Lung (tissue), 12 donors: ENCODE measurements around the gene SLC6A20. TPM values are rescaled to one million over a fixed set of nuclear protein-coding genes. Genes with fewer than 3 reads are reported as not detected.

Source experiments
- ATAC-seq: fragments of 200-7000 bp; cut with Tn5 transposase; one replicate; pipeline ENCODE4 v1.9.1; 2020; ENCODE audit warnings: moderate number of reproducible peaks; ENCODE audit not compliant: insufficient read depth, low FRiP score
- DNase-seq, 3 donors: peaks; one replicate each; pipeline ENCODE4 v3.0.0-alpha.2; 2013 to 2017
- H3K27ac ChIP-seq, 2 donors: one replicate each; pipeline ENCODE4 v1.5.1; 2013; ENCODE audit warnings: mild to moderate bottlenecking in 2 of 2, moderate library complexity in 2 of 2, control low read depth in 1 of 2, inconsistent platforms in 1 of 2, low read depth in 1 of 2, low read length in 1 of 2
- H3K27me3 ChIP-seq, 3 donors: one replicate each; pipeline ENCODE4 v1.5.1; 2013; ENCODE audit warnings: low read length in 2 of 3; ENCODE audit not compliant: control insufficient read depth in 3 of 3, insufficient read depth in 3 of 3
- H3K36me3 ChIP-seq, 4 donors: one replicate each; pipeline ENCODE4 v1.5.1; 2013; ENCODE audit warnings: low read length in 4 of 4, mild to moderate bottlenecking in 1 of 4, moderate library complexity in 1 of 4; ENCODE audit not compliant: control insufficient read depth in 4 of 4, insufficient read depth in 4 of 4
- H3K4me1 ChIP-seq, 5 donors: one replicate each; pipeline ENCODE4 v1.5.1; 2013; ENCODE audit warnings: low read length in 5 of 5, mild to moderate bottlenecking in 2 of 5, moderate library complexity in 1 of 5; ENCODE audit not compliant: control insufficient read depth in 5 of 5, insufficient read depth in 5 of 5
- H3K4me3 ChIP-seq: one replicate; pipeline ENCODE4 v1.5.1; 2013; ENCODE audit warnings: mild to moderate bottlenecking, control low read depth, moderate library complexity
- H3K9ac ChIP-seq, 2 donors: one replicate each; pipeline ENCODE4 v1.5.1; 2013; ENCODE audit warnings: low read length in 2 of 2, control low read depth in 1 of 2; ENCODE audit not compliant: insufficient read depth in 1 of 2
- H3K9me3 ChIP-seq, 4 donors: one replicate each; pipeline ENCODE4 v1.5.1; 2013; ENCODE audit warnings: low read length in 3 of 4, mild to moderate bottlenecking in 1 of 4, moderate library complexity in 1 of 4; ENCODE audit not compliant: control insufficient read depth in 4 of 4, insufficient read depth in 3 of 4
- WGBS, 2 donors: extraction: QIAGEN DNeasy Blood & Tissue Kit; methylation state at CpG; one replicate each; pipeline ENCODE4 v1.1.7; 2013; 5-methylcytosine and 5-hydroxymethylcytosine counted together
- polyA plus RNA-seq, 2 donors: library from polyadenylated mRNA; stranded (reverse); fragments of 200-250 nt; gene quantifications; one replicate each; pipeline ENCODE4 v1.2.1, GENCODE V29; 2013
- total RNA-seq, 2 donors: library from RNA; depleted of rRNA in 1 of 2; stranded (reverse); fragments of >200 nt in 1 of 2; gene quantifications; one replicate each; pipeline ENCODE4 v1.2.1, GENCODE V29; 2014 to 2021
- TF ChIP-seq, protein P1 (sequence below): IDR thresholded peaks from 2 replicates; pipeline ENCODE4 v1.5.1; 2012; ENCODE audit warnings: mild to moderate bottlenecking; ENCODE audit errors: control extremely low read depth, extremely low read depth
- donor health status: control.
- donor health status: control.
- donor health status: Bipolar disorder and iron deficiency.
- donor health status: healthy.
- donor health status: DM: yes; HTN: yes; CAD: no.

Gene SLC6A20
- total and polyA plus RNA-seq, 4 donors: 0.28 to 10.2 (median 1.8) TPM

DNA sequence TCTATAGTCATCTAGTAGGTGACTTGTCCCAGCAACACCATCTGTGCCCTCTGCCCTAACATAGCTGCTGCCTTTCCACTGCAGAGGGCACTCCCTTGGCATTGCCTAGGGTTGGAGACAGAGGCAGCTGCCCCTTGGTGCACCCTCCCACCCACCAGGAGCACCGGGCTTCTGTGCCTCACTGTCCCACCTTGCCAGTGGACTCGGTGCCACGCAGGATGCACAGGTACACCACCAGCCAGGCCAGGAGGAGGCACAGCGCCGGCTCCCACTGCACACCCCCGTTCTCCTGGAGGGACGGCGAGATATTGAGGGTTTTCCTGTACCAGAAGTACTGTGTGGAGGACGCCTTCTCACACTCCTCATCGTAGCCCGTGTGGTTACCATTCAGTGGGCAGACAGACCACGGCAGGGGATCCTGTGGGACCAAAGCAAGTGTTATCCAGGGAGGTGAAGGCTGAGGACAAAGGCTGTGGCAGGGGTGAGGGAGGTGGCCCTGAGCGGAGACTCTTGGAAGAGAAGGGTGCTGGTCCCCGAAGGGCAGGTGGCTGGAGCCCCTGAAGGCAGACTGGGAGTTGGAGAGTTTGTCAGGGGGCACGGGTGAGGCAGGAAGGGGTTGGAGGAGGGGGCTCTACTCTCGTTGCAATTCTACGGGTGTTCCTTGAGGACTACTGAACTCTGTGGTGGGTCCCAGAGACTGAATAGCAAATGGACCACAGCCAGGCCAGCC, 20.6 kb downstream of the SLC6A20 start:
- TF ChIP-seq, protein P1, sequence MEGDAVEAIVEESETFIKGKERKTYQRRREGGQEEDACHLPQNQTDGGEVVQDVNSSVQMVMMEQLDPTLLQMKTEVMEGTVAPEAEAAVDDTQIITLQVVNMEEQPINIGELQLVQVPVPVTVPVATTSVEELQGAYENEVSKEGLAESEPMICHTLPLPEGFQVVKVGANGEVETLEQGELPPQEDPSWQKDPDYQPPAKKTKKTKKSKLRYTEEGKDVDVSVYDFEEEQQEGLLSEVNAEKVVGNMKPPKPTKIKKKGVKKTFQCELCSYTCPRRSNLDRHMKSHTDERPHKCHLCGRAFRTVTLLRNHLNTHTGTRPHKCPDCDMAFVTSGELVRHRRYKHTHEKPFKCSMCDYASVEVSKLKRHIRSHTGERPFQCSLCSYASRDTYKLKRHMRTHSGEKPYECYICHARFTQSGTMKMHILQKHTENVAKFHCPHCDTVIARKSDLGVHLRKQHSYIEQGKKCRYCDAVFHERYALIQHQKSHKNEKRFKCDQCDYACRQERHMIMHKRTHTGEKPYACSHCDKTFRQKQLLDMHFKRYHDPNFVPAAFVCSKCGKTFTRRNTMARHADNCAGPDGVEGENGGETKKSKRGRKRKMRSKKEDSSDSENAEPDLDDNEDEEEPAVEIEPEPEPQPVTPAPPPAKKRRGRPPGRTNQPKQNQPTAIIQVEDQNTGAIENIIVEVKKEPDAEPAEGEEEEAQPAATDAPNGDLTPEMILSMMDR: no peak
- Histone ChIP-seq H3K4me1 (peaks cover 0 to 20% (median 4%) of the 10 kb centered on the region in 5 donors), H3K27ac (no peak overlapping the region), H3K4me3 (no peak overlapping the region), H3K9me3 (no peaks in the 10 kb centered on the region), H3K27me3 (no peaks in the 10 kb centered on the region), H3K36me3 (no peaks in the 10 kb centered on the region), H3K9ac (no peak overlapping the region)
- no peak for ATAC-seq
- DNase-seq: peak in 1 of 3 donors; percentile 49
- WGBS, 2 donors: 91 to 95% methylated on average over 17 of the region's 17 CpGs

DNA sequence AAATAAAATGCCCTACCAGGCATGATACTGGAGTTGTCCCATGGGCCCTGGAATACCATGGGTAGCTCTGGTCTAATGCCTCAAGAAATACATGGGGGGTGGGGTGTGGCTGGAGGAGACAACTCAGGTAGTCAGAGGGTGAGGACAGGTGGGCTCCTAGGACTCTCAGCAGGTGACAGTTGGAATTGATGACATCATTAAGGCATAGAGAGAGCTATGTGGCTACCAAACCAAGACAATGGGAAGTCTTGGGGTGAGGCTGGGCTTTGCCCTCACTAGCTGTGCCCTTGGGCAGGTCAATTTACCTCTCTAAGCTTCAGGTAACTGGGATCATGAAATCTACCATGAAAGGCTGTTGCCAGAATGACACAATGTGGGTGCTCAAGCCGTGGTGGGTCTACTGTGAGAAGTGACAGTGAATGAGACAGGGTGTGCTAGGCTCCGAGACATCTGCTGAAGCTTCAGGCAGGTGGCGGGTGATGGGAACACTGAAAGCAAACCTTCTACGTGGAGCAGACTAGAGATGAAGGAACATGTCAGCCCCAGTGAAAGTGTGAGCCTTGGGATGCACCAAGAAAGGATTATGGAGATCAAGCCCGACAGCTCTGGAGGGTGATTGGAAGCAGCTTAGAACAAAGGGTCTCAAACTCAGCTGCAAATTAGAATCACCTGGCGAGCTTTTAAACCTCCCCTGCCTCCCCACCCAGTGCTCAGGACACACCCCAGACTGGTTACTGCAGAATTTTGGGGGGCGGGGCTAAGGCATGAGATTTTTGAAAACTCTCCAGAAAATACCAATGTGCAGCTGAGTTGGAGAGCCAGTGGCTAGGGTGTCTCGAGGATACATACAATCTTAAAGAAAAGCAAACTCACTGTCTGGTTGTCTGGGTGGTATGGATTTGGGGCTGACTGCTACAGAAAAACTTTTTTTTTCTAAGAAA, 21.5 kb downstream of the SLC6A20 start:
- no peak overlapping the region for H3K4me3 ChIP-seq
- H3K9me3 ChIP-seq: no peaks in the 10 kb centered on the region
- no peaks in the 10 kb centered on the region for H3K27me3 ChIP-seq
- ATAC-seq (no peak), DNase-seq (no peak)
- H3K27ac ChIP-seq: no peak overlapping the region
- TF ChIP-seq, protein P1: no peak
- H3K4me1 ChIP-seq: peaks cover 0 to 20% (median 4%) of the 10 kb centered on the region in 5 donors
- H3K9ac ChIP-seq: no peak overlapping the region
- WGBS, 2 donors: 86 to 87% methylated on average over 8 of the region's 8 CpGs
- H3K36me3 ChIP-seq: no peaks in the 10 kb centered on the region

DNA sequence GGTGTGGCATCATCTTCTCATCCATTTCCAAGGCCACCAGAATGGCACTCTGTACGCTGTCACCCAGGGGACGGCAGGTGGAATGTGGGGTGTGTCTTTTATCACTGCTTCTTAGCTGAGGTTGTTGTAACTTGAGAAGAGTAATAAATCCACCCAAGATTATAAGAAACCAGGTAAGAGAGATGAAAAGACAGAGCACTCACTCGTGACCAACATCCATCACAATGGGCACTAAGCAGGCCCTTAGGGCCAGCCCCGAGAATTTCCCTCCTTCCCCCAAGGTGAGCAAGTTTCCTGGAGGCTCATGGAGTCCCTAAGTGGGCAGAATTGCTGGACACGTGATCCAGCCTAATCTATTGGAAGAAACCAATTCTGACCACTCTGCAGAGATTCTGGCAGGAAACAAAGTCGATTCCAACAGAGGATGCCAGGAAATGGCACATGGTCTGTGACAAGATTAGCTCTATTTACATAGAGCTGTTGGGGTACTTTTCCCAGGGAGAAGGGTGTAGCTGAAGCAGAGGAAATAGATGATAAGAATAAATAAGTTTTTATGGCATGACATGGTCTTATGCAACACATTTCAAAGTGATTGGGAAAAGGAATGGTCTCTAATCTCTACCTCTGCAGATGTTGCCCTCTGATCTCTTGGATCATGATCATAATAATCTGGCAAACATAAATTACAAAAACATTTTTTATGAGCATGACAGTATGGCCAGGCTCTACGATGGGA, 22.5 kb downstream of the SLC6A20 start:
- 58 to 65% methylated on average over 7 of the region's 7 CpGs for WGBS, 2 donors
- DNase-seq (no peak), ATAC-seq (no peak)

More for the DNA sequence above, 22.5 kb downstream of the SLC6A20 start:
- Histone ChIP-seq H3K4me1 (peaks cover 0 to 20% (median 4%) of the 10 kb centered on the region in 5 donors), H3K9me3 (no peaks in the 10 kb centered on the region), H3K27me3 (no peaks in the 10 kb centered on the region), H3K4me3 (no peak overlapping the region), H3K27ac (no peak overlapping the region), H3K36me3 (no peaks in the 10 kb centered on the region), H3K9ac (no peak overlapping the region)
- TF ChIP-seq, protein P1: no peak
